Bone marrow (tissue), 2 donors: ENCODE results near the gene ZNF511.

ENCODE experiments used
- DNase-seq, 2 donors: peaks; one replicate each; lab custom pipeline; 2025; lab: John Stamatoyannopoulos, UW

The ZNF511 gene

GRCh38 chr10:133335246-133336117 lies 26.8 kb downstream of the ZNF511 start:
- DNase-seq: peak in 1 of 2 donors; percentile 19

- DNase-seq: no peak
Observed at GRCh38 chr10:133336118-133336576, 27.4 kb downstream of the ZNF511 start.

GRCh38 chr10:133336577-133337369 lies 28.1 kb downstream of the ZNF511 start, which contains the start of gene CALY:
CALY (minus strand) TSS chr10:133336896; CDS start chr10:133328989, 7,907 bp downstream.
- DNase-seq: no peak

GRCh38 chr10:133337370-133337725 lies 28.6 kb downstream of the ZNF511 start:
- no peak for DNase-seq

GRCh38 chr10:133338080-133339071 lies 29.7 kb downstream of the ZNF511 start:
- DNase-seq: no peak

- no peak for DNase-seq
Observed at GRCh38 chr10:133339708-133340380, 31.1 kb downstream of the ZNF511 start.

GRCh38 chr10:133341983-133342382 lies 33.3 kb downstream of the ZNF511 start:
- DNase-seq: no peak

- no peak for DNase-seq
Observed at GRCh38 chr10:133342942-133343341, 34.2 kb downstream of the ZNF511 start.

- DNase-seq: no peak
Observed at GRCh38 chr10:133343558-133343957, 34.8 kb downstream of the ZNF511 start.

- DNase-seq: no peak
Observed at GRCh38 chr10:133344236-133344635, 35.5 kb downstream of the ZNF511 start.

- no peak for DNase-seq
Observed at GRCh38 chr10:133346413-133346812, 37.7 kb downstream of the ZNF511 start.

- no peak for DNase-seq
Observed at GRCh38 chr10:133347710-133348517, 39.2 kb downstream of the ZNF511 start.

- DNase-seq: no peak
Observed at GRCh38 chr10:133349160-133349568, 40.5 kb downstream of the ZNF511 start.

GRCh38 chr10:133349577-133350011 lies 40.9 kb downstream of the ZNF511 start:
- DNase-seq: no peak

GRCh38 chr10:133350283-133350949 lies 41.7 kb downstream of the ZNF511 start:
- DNase-seq: no peak

GRCh38 chr10:133350950-133351329 lies 42.2 kb downstream of the ZNF511 start:
- no peak for DNase-seq

GRCh38 chr10:133351408-133352318 lies 42.9 kb downstream of the ZNF511 start:
- no peak for DNase-seq

- DNase-seq: no peak
Observed at GRCh38 chr10:133353202-133353959, 44.7 kb downstream of the ZNF511 start.
